ENCODE data around the gene SUN2. TPM values are rescaled to one million over a fixed set of nuclear protein-coding genes. Genes with fewer than 3 reads are reported as not detected.
A peak's percentile ranks its signal among the peaks of the same experiment; 100 is the strongest.

SUN2 gene
- total and polyA plus RNA-seq, 9 of the 15 experiments (the other 6 are each of a cell fraction or from before 2014, with no cell fraction given) = 0.11 to 42.6 (median 16.7) TPM

GRCh38 chr22:38733724-38734381, 21.9 kb downstream of the SUN2 start:
- Histone ChIP-seq H4K20me1 (replicated peaks; ENCODE audit: control insufficient read depth, insufficient read depth, low read length) (no peaks in the 10 kb centered on the region; the same call in 1 of the 2 replicates), H3K36me3 (ENCODE audit: control insufficient read depth, insufficient read depth, low read length) (peaks cover 92% of the 10 kb centered on the region; the same call in 2 of the 3 replicates), H2AFZ (ENCODE audit: low read depth, low read length) (no peak overlapping the region), H3K4me3 (no peak overlapping the region), H3K27ac (ENCODE audit: extremely low read depth, low read depth, low read length) (no peak overlapping the region), H3K9me1 (ENCODE audit: control insufficient read depth, insufficient read depth, low read length) (no peaks in the 10 kb centered on the region), H3K79me2 (ENCODE audit: control insufficient read depth, insufficient read depth, low read length) (no peaks in the 10 kb centered on the region), H3K27me3 (ENCODE audit: control insufficient read depth in 2 of 2, insufficient read depth in 2 of 2, low read length in 2 of 2) (no peaks in the 10 kb centered on the region), H3K9me3 (replicated peaks; ENCODE audit: control insufficient read depth, insufficient read depth, low read depth, low read length) (no peaks in the 10 kb centered on the region), H3K4me2 (ENCODE audit: insufficient read depth, low read length) (no peak overlapping the region), H3K4me1 (replicated peaks in 1 of 2; ENCODE audit: control insufficient read depth in 2 of 2, insufficient read depth in 2 of 2, low read length in 2 of 2) (peaks cover 0 to 9% of the 10 kb centered on the region in 2 experiments; a peak in 2 of 5 replicates), H3K9ac (ENCODE audit: insufficient read depth in 1 of 2, low read depth in 2 of 2, low read length in 2 of 2) (no peak overlapping the region; a peak in 1 of 4 replicates)
- TF ChIP-seq MTA1 (IDR thresholded peaks at IDR 0.05; ENCODE audit: borderline replicate concordance) (no peak), POLR2A (conservative IDR thresholded peaks at IDR 0.05) (peak; percentile 64; the same call in 1 of the 2 replicates), POLR2B (IDR thresholded peaks at IDR 0.05; ENCODE audit: low read depth, partially characterized antibody) (peak; percentile 49), SUPT5H (IDR thresholded peaks at IDR 0.05) (peak; percentile 14)
- ATAC-seq (peak; percentile 4; the same call in 2 of the 3 replicates), FAIRE-seq (no peak), DNase-seq (ENCODE audit: extremely low read depth in 1 of 4, low spot score in 3 of 4) (no peak)
- intact Hi-C loops (cut with micrococcal nuclease) (no loop called here), in situ Hi-C loops (cut with MboI) (no loop called here)
- 93% methylated on average over 3 of the region's 8 CpGs for WGBS (ENCODE audit: insufficient coverage, low coverage, missing lambda C conversion rate)
- no TSS peak for BruUV-seq (replicated peaks)
- ChIA-PET POLR2A (interaction anchor here (0.9 to 3.4 kb wide), 6 partner anchors 9 to 28 kb away, joined by 3 to 24 read pairs (median 4); partner anchors contain the start of genes GTPBP1 and SUN2), CTCF (ENCODE audit: low intra/inter-chr PET ratio) (no interaction called here)

GRCh38 chr22:38733329-38733723, 22.5 kb downstream of the SUN2 start:
- FAIRE-seq (peak; percentile 40), ATAC-seq (peak; percentile 84), DNase-seq (ENCODE audit: extremely low read depth in 1 of 4, low spot score in 3 of 4) (peak; percentile 46 to 59 (median 56))
- peaks cover 92% of the 10 kb centered on the region; the same call in 2 of the 3 replicates for H3K36me3 ChIP-seq (ENCODE audit: control insufficient read depth, insufficient read depth, low read length)
- H3K9ac ChIP-seq (ENCODE audit: insufficient read depth in 1 of 2, low read depth in 2 of 2, low read length in 2 of 2) = no peak overlapping the region; a peak in 1 of 4 replicates
- no peak overlapping the region for H2AFZ ChIP-seq (ENCODE audit: low read depth, low read length)
- WGBS (ENCODE audit: insufficient coverage, low coverage, missing lambda C conversion rate) = 37% methylated on average over 3 of the region's 4 CpGs
- no peak overlapping the region for H3K27ac ChIP-seq (ENCODE audit: extremely low read depth, low read depth, low read length)
- H3K9me1 ChIP-seq (ENCODE audit: control insufficient read depth, insufficient read depth, low read length) = no peaks in the 10 kb centered on the region
- no peak overlapping the region for H3K4me2 ChIP-seq (ENCODE audit: insufficient read depth, low read length)
- H3K79me2 ChIP-seq (ENCODE audit: control insufficient read depth, insufficient read depth, low read length) = no peaks in the 10 kb centered on the region
- peaks cover 0 to 9% of the 10 kb centered on the region in 2 experiments; a peak in 2 of 5 replicates for H3K4me1 ChIP-seq (replicated peaks in 1 of 2; ENCODE audit: control insufficient read depth in 2 of 2, insufficient read depth in 2 of 2, low read length in 2 of 2)
- intact Hi-C loops (cut with micrococcal nuclease) (no loop called here), in situ Hi-C loops (cut with MboI) (no loop called here)
- no peaks in the 10 kb centered on the region for H3K27me3 ChIP-seq (ENCODE audit: control insufficient read depth in 2 of 2, insufficient read depth in 2 of 2, low read length in 2 of 2)
- no TSS peak for BruUV-seq (replicated peaks)
- H3K4me3 ChIP-seq = no peak overlapping the region
- ChIA-PET CTCF (ENCODE audit: low intra/inter-chr PET ratio) (no interaction called here), POLR2A (interaction anchor here (0.6 to 3.4 kb wide), 5 partner anchors 10 to 1286 kb away, joined by 3 to 24 read pairs (median 4); no protein-coding TSS in a partner anchor)
- H4K20me1 ChIP-seq (replicated peaks; ENCODE audit: control insufficient read depth, insufficient read depth, low read length) = no peaks in the 10 kb centered on the region; the same call in 1 of the 2 replicates
- H3K9me3 ChIP-seq (replicated peaks; ENCODE audit: control insufficient read depth, insufficient read depth, low read depth, low read length) = no peaks in the 10 kb centered on the region
- TF ChIP-seq PTBP1 (IDR thresholded peaks at IDR 0.05; ENCODE audit: low read depth, low read length) (no peak), MYNN (IDR thresholded peaks at IDR 0.05) (0 out of 2 replicates have a peak, but pooled peaks have one; percentile 19), MYNN (CRISPR knock-in tag; IDR thresholded peaks at IDR 0.05) (no peak), RAD21 (CRISPR knock-in tag; conservative IDR thresholded peaks at IDR 0.05 in 1 of 2, IDR thresholded peaks at IDR 0.05 in 1 of 2) (peak in 1 of 2 experiments; percentile 29; a peak in 1 of 4 replicates), POLR2AphosphoS2 (IDR thresholded peaks at IDR 0.05; ENCODE audit: low read length) (peak; percentile 40; the same call in 1 of the 2 replicates), ZNF609 (CRISPR knock-in tag; IDR thresholded peaks at IDR 0.05; ENCODE audit: borderline replicate concordance) (no peak)
